HG03097 (cell line): ENCODE results near the gene GAL3ST2.
"Not testable (repeated sequence)": the region's sequence is repeated elsewhere in the genome, so short reads cannot be mapped to it uniquely, and the experiment has no call there.

Source experiments
- ATAC-seq: cut with Tn5 transposase; IDR thresholded peaks from one replicate; pipeline ENCODE4 v1.9.1; 2021; ENCODE audit not compliant: unreplicated experiment, low FRiP score

GAL3ST2 gene

DNA sequence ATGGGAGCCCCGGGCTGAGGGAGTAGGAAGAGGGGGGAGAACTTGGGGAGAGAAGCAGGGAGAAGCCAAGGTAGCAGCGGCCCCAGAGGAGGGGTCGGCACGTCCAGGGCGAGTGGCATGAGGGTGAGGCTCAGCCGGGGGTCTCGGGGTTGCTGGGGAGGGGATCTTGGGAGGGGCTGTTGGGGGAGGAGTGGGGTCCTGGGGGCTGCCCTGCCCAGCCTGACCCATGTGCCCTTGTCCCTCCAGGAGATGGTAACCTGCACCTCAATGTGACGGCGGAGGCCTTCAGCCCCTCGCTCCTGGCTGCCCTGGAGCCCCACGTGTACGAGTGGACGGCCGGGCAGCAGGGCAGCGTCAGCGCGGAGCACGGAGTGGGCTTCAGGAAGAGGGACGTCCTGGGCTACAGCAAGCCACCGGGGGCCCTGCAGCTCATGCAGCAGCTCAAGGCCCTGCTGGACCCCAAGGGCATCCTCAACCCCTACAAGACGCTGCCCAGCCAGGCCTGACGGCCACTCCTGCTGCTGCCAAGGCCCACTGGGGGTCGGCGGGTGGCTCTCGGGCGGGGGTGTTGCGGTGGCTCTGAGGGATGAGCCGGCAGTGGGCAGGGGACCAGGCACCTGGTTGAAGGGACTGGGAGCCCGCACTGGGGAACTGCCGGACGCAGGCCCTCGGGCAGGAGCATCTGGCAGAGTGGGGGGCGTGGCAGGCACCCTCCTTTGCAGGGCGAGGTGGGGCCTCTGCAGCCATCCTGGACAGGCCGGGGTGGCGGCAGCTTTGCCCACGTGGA lies 9.0 kb upstream of the GAL3ST2 start:
- ATAC-seq, result no peak

DNA sequence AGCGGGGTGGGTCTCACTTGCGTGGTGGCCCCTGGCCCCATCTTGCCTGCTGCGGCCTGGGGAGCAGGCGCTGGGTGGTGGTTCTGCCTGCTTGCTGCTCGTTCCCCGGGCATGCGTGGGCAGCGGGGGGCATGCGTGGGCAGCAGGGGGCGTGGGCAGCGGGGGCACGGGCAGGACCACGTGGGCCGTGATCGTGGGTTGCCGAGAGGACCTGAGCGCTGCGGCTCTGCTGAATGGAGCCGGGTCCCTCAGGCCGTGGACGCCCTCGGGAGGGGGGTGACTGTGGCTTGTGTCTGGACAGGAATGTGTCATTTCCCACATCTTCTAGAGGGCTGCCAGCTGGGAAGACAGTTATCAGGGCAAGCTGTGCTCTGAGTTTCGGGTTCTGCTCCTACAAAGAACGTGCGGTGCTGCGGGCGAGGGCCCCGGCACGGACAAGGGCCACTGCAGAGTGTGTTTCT lies 8.3 kb upstream of the GAL3ST2 start:
- no peak for ATAC-seq

DNA sequence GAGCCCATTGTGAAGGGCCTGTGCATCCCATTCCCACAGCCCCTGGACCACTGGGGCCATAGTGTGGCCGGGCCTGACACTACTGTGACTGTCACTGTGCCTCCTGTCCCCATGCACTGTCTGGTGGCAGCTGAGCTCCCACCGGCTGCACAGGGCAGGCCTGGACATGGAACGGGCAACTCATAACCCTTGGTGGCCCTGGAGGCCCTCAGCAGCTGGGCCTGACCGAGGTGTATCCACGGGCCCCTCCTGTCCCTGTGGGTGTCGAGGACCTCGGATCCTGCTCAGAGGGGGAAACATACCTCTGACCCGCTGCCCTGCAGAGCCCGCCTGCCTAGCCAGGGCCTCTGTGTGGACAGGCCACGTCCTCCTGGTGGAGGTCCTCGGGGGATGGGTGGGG lies 7.8 kb upstream of the GAL3ST2 start:
- ATAC-seq, result no peak

DNA sequence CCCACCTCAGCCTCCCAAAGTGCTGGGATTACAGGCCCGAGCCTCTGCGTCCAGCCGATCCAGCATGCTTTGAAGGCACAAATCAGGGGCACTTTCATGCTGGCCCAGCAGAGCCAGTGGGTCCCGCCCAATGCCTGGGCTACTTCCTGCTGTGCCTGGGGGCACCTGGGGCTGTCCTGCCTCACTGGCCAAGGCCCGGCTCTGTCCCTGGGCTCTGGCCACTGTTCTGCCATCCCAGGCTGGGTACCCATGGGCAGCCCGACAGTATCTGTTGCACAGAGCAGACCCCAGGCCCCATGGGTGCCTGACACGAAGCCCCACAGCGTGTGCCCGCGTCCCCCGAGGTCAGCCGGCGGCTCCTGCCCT lies 6.8 kb upstream of the GAL3ST2 start:
- ATAC-seq, result no peak

DNA sequence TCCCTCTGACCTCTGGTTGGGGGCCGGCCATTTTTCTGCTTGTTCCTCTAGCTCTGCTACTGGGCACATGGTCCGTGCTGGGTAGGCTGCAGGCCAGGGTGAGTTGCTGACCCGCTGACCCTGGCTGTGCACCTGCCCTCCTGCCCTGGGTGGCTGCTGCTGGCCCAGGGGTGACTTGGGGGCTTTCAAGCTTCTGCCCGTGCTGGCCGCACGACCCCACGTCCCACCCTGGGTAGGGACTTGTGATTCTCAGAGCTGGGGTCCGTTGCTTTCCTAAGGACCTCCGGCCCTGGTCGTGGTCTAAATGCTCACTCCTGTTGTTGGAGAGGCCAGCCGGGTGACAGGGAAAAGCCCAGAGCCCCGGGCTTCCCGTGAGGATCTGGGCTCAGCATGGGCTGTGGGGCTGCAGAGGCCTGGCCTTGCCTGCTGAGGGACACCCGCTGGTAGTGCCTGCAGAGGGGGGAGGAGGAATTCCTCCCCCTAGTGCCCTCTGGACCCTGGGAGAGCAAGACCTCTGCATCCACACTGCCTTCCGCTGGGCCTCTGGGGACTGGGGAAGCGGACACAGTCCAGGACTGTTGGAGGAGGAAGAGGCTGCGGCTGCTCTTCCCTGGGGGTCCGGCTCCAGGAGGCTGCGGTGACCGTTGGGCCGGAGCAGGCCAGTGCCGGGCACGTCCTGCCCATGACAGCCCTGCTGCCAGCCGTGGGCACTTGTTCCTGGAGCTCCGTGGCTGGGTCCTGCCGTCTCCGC lies 6.3 kb upstream of the GAL3ST2 start:
- ATAC-seq, result no peak

DNA sequence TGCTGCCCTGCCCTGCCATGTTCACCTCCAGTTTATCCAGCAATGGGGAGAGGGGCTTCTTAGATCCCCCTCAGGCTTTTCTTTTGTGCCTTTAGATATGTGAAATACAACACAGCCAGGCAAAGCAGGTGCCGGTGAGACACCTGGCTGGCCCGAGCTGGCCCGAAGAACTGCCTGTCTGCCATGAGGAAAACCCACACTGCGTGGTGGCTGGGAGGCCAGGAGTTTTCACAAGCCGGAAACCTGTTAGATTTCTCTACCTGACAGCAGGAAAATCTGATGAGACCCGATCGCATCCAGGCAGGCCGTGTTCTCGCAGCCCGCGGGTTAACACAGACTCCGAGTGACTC lies 5.7 kb upstream of the GAL3ST2 start:
- ATAC-seq, result no peak

DNA sequence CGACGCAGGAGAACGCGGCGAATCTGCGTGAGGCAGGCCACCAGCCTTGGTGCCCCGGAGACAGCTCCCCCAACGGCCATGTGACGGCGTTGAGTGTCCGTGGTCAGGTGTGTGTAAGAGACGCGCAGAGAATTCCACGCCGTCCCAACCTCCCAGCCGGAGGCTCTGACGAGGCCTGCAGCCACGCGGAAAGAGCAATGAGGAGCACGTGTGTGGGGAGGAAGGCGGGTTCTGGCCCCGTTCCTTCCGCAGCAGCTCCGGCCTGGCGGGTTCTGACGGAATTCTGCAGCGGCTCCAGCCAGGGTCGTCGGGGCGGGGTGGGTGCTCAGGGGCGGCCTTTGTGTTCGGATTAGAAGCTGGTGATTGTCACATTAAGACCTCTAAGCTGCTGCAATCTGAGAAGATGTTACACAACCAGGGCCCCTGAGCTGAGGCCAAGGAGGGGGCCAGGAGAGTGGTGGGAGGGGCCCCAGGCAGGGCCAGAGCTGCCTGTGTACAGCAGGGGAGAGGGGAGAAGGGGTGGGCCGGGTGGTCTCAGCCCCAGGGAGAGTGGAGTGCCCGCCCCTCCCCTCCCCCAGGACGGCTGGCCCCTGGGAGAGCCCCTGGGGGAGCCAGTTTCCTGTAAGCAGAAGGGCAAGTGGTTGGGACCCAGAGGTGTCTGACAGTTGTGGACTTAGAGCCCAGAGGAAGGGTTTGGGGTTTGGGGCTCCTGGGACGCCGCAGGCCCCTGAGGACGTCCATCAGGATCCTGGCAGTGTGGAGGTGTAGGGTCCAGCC lies 5.1 kb upstream of the GAL3ST2 start:
- ATAC-seq, result no peak

DNA sequence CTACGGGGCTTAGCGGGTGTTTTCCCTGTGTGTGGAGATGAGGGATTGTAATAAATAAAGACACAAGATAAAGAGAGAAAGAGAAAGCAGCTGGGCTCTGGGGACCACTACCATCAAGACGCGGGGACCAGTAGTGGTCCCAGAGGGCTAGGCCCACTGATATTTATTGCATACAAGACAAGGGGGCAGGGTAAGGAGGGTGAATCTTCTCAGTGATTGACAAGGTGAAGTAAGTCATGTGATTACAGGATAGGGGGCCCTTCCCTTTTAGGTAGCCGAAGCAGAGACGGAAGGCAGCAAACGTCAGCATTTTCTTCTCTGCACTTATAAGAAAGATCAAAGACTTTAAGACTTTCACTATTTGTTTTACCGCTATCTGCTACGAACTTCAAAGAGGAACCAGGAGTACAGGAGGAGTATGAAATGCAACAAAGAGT lies 4.5 kb upstream of the GAL3ST2 start:
- no peak for ATAC-seq

DNA sequence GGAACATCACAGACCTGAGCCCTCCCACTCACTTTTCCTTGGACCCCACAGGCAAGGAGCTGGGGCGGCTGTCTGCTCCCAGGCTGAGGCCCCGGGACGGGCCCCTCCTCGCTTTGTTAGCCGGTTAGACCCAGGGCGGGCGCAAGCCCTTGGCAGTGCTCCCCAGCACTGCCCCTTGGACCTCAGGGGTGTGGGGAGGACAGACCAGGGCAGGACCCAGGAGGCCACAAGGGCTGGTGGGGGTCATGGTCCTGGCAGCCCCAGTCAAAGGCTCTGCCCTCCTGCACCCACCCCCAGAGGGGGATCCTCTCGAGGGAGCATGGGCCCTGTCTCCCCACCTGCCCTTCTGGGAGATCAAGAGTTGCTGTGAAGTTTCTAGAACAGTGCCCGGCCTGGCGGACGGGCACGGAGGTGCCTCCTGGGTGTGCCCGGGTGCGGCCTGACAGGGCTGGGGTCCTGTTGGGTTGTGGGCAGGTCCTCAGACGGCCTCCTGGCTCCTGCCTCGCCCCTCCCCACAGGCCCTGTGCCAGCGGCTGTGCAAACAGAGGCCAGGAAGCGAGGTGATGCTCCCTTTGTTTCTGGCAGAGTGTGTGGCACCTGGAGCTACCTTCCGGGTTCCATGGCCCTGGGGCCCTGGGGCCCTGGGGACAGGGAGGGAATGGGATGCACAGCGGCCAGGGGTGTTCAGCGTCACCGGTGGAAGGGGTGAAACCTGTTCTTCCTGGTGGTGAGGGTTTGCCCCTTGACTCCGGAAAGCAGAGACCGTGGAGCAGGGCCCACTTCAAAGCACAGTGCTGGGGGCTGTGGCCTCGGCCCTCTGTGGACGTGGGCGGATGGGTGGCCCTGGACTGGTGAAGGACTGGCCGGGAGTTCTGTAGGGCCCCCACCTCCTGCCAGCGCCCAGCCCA lies 2.9 kb upstream of the GAL3ST2 start:
- ATAC-seq, result no peak

DNA sequence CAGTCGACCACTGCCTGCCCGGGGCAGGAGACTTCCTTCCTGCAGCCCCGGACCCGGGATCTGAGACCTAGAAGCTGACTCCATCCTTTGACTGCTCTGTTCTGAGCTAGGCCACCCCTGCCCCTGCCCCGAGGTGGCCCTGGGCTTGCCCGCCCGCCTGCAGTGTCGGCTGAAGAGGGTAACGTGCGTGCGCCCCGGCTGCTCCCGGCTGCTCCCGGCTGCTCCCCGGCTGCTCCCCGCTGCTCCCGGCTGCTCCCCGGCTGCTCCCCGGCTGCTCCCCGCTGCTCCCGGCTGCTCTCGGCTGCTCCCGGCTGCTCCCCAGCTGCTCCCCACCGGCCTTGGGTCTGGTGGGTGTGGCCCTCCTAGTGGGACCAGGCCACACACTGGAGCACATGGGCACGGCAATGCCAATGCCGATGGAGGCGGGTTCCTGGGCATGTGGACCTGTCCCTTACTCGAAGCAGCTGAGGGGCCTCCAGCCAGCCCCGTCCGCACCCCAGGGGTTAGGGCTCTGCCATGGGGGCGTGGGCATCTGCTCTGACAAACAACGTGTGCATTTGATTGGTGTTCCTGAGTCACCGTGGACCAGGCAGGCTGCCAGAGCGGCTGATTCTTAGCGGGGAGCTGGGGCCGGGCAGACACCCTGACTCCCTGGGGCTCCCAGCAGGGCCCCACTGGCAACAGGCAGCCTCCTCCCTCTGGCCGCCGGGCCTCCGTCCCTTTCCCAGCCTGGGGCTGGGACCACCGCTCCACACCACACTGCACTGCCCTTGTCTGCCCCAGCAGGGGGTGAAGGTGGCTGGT lies 2.0 kb upstream of the GAL3ST2 start:
- ATAC-seq, result no peak

DNA sequence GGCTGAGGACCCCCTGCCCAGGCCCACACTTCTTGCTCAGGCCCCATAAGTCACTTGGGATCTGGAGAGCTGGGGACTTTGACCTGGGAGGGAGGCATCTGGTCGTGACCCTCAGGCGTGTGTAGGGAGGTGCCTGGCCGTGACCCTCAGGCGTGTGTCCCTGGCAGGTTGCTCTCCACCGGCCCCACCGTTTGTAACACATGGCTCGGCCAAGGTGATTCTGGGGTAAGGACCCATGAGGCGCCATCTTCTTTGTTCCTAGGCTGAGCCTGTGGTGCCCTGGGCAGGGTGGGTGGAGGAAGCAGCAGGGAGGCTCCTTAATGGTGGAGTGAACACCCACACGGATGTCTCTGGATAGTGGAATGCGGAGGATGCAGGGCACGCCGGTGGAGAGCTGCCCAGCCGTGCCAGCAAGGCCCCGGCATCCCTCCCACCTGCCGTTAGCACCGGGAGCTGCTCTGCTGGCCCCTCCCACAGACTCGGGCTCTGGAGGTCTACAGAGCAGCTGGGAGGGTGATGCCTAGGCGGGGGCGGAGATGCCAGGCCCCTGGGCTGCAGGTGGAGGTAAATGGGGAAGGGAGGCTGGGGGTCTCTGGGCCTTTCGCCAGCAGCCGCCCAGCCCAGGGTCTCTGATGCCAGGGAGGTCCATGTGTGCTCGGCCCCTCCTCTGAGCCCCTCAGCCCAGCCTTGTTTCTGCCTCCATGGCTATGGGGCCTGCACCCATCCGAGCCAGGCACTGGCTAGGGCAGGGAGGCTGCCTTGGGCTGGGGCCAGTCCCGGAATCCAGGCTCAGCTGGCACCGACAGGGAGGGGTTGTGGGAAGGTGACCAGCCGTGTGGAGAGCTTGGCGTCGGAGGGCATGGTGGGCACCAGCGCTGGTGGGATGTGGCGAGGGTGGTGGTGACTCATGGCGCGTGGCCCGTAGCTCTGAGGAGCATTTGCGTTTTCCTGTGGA lies 1.1 kb upstream of the GAL3ST2 start:
- no peak for ATAC-seq

DNA sequence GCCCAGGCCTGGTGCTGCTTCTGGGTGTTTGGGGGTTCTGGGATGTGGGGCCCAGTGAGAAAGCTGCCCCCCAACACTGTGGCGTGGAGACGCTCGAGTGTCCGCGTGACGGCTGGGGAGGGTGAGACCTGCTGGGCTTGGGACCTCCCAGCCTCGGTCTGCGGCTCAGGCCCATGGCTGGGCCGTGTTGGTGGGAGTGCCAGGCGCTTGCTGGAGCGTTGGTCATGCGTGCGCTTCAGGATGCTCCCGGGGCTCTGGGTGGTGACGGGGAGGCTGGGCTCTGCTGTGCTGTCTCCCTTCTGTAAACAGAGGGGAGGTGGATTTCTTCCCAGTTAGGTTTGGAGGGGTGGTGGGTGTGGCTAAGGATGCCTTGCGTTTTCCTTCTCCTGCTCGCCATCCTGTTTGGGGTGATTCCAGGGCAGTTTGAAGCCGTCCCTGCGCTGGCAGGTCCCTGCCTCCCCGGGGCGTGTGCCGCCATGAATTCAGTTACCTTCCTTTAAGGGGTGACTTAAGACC lies 606 bp downstream of the GAL3ST2 start:
- ATAC-seq, result no peak

DNA sequence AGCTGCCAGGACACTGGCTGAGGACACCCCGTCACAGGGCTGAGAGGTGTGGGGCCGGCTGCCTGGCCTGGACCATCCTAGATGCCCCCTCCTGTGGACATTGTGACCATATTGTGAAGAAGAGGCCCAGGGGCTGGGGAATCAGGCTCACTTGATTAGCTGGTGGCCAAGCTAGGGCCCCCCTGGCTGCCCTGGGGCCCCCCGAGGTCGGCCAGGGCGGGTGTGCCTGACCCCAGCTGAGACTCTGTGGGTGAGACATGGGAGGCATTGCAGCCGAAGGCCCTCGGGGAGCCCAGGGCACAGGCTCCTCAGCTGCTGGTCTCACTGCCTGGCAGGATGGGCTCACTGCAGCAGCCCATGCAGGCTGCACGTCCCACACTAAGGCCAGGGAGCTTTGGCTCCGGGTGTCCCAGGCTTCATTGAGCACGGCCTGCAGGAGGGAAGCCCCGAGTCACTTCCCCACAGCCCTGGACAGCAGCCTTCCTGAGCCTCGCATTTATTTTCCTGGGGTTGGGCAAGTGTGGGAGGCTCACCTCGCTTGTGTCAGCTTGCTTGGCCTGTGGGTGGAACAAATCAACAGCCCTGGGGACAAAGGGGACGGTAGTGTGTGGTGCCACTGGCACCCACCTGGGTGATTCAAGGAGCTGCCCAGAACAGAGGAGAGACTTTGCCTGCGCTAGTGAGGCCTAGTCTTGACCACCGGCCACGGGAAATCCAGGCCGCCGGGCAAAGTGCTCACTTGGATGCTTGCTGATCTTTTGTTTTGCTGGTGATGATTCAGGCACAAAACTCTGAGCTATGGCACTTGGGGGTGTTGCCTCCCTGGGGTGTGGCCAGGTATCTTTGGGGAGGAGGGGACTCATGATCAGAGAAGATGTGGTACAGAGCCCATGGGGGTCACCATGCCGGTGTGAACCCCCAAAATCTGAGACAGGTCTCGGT lies 1.3 kb downstream of the GAL3ST2 start:
- ATAC-seq, result no peak

DNA sequence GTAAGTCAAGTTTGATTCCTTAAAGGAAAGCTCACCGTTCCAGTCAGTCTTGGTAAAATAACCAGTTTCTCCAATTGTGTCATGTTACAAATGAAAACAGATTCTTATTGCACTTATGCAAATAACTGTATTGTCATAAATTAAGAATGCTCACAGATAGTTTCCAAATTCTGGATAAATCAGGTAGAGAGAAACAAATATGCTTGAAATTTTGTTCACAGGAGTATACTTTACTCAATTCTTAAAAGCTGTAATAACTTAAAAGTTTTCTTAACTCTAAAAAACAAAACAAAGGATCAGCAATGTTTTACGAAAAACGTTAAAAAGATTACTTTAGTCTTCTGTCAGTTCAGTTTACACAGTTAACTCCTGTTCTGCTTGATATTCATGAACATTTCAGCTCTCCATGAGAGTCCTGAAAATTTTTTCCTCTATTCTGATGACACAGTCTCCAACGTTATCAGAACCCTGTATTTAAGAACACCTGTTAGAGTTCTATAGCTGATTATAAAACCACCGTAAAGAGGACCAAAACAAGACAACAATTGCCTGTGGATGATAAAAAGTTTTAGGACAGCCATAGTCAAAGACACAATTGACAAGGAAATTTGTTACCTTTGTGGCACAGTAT lies 4.4 kb downstream of the GAL3ST2 start:
- ATAC-seq, result no peak

DNA sequence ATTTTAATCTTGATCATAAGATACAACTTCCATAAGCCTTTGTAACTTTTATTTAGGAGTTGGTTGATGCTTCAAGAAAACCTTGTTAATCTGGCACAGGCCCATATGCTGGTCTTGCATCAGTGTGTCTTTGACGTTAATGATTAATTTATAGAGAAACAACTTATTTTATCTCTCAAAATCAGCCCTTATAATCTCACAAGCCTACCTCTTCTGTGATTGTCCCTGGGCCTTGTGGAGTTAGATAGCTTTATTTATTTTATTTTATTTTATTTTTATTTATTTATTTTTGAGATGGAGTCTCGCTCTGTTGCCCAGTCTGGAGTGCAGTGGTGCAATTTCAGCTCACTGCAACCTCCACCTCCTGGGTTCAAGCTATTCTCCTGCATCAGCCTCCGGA lies 5.4 kb downstream of the GAL3ST2 start:
- ATAC-seq, result not testable (repeated sequence)

DNA sequence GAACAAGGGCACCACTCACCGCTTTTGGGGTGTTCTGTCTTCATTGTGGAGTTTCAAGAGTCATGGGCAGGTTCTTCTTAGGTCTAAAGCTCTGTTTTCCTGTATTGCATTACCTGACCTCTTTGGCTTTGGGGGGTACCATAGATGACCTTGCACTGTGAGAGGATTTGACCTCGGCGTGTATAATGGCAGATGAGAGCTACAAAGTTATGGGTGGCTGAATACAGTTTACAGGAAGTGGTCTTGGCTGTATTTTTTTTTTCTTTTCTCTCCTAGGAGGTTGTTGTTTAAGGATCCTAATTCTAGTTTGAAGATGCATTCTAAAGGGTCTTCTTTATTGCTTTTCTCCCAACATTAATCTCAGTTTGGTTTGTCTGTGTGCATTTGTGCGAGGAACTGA lies 11.5 kb downstream of the GAL3ST2 start:
- ATAC-seq, result no peak

DNA sequence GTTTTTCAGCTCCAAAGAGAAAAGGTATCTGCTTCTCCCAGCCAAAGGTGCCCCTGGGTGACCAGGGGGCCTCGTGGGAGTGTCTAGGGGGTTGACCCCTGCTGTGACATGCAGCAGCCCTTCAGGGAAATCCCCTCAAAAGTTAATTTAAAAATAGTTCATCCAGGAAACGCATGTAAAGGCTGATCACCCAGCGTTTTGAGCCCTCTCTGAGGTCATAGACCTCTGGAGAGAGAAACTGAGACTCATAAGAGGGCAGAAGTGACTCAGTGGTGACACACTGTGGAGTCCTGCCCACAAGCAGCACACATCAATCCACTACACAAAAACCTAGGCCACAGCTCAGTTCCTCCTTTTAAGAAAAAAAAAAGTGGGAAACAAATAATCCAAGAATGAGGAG lies 11.9 kb downstream of the GAL3ST2 start:
- ATAC-seq, result no peak
